AG10803 (cell line): ENCODE measurements around the gene TBL3.

ENCODE experiments used
- DNase-seq: peaks from one replicate; pipeline ENCODE4 v3.0.0; 2010; ENCODE audit warnings: low read depth
- H3K4me3 ChIP-seq: 2 replicates; pipeline ENCODE4 v1.5.1; 2011; ENCODE audit warnings: mild to moderate bottlenecking, low read length, control low read depth
- TF ChIP-seq, protein P1 (sequence below): conservative IDR thresholded peaks from 2 replicates; pipeline ENCODE4 v1.5.1; 2011; ENCODE audit warnings: mild to moderate bottlenecking, low read length, control low read depth, inconsistent platforms

Gene TBL3

DNA sequence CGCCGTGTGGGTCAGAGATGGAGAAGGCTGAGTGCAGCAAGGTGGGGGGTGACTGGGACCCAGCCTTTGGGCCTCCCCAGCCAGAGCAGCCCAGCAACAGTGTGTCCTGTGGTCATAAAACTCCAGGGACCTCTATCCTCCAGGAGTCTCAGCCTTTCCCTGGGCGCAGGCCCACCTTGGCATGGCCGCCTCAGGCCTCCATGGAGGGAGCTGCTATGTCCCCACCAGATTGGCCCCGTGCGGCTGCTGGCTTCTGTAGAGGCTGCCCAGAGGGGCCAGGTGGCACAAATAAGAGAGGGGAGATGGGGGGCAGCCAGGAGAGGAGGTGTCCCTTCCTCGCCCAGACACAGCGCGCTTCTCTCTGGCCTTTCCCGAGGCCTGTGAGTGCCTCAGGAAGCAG, 15.3 kb downstream of the TBL3 start:
- no peak overlapping the region for H3K4me3 ChIP-seq
- no peak for DNase-seq
- TF ChIP-seq, protein P1, sequence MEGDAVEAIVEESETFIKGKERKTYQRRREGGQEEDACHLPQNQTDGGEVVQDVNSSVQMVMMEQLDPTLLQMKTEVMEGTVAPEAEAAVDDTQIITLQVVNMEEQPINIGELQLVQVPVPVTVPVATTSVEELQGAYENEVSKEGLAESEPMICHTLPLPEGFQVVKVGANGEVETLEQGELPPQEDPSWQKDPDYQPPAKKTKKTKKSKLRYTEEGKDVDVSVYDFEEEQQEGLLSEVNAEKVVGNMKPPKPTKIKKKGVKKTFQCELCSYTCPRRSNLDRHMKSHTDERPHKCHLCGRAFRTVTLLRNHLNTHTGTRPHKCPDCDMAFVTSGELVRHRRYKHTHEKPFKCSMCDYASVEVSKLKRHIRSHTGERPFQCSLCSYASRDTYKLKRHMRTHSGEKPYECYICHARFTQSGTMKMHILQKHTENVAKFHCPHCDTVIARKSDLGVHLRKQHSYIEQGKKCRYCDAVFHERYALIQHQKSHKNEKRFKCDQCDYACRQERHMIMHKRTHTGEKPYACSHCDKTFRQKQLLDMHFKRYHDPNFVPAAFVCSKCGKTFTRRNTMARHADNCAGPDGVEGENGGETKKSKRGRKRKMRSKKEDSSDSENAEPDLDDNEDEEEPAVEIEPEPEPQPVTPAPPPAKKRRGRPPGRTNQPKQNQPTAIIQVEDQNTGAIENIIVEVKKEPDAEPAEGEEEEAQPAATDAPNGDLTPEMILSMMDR = no peak

GRCh38 chr16:1989209-1990100, 17.6 kb downstream of the TBL3 start, which contains the start of gene SYNGR3:
Gene SYNGR3 (plus strand): TSS chr16:1989970. CDS start chr16:1990103, 133 bp downstream.
- DNase-seq = no peak
- no peak within 1 kb of the TSS; the same call in 1 of the 2 replicates for H3K4me3 ChIP-seq
- TF ChIP-seq, protein P1 = no peak

DNA sequence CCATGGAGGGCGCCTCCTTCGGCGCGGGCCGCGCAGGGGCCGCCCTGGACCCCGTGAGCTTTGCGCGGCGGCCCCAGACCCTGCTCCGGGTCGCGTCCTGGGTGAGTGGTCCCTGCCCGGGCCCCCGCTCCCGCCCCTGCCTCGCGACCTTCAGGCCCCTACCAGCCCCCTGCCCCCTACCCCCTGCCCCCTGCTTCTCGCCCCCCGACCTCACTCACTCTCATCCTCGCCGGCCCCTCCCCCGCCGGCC, 18.2 kb downstream of the TBL3 start:
- DNase-seq = no peak
- H3K4me3 ChIP-seq = no peak overlapping the region
- TF ChIP-seq, protein P1 = no peak

DNA sequence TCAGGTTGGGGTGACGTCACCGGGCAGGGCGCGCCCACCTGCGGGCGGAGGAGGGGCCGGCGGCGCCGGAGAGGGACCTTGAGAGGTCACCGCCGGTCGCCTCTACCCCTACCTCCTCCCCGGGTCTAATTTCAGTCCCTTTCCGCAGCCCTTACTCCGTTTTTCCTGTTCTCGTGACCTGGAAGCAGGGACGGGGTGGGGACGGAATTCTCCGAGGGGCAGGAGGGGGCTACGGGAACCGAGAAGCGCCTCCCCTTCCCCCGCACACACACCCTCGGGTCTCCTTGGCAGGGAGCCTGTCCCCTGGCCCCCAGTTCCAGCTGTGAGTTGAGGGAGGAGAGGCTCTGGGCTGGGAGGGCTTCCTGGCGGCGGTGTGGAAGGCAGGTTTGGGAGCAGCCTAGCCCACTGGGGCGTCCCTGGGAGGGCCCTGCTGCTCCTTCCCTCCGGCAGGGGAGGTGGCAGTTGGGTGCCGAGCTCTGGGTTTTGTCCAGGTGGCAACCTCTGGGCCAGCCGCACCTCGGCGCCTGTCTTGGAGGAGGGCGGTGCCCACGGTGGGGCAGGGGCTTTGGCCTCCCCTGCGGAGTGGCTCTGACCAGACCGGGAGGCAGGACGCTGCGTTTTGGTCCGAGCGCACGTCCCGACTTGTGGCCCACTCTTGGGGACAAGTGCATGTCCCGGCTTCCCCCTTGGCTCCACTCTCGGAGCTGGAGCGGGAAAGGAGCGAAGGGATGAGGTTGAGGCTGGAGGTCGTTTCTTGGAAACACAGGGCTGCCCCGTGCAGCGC, 18.7 kb downstream of the TBL3 start:
- no peak overlapping the region; the same call in 1 of the 2 replicates for H3K4me3 ChIP-seq
- DNase-seq = no peak
- TF ChIP-seq, protein P1 = no peak

DNA sequence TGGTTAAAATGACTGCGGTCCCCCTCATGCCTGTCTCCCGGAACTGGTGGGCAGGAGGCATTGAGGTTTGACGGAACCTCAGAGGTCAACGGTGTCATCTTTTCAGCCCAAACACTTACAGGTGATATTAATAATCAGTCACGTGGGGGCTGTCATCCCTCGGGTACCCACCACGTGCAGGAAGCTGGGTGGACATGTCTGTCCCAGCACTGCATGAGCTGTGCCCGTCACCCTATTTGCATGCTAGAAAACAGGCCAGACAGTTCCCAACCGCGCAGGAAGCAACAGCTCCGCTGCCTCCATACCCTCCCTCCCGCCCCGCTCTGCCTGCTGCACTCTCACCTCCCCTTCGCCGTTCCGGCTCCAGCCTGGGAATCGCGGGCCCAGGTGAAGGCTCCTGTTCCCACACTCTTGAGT, 19.3 kb downstream of the TBL3 start:
- no peak overlapping the region for H3K4me3 ChIP-seq
- TF ChIP-seq, protein P1 = no peak
- no peak for DNase-seq

DNA sequence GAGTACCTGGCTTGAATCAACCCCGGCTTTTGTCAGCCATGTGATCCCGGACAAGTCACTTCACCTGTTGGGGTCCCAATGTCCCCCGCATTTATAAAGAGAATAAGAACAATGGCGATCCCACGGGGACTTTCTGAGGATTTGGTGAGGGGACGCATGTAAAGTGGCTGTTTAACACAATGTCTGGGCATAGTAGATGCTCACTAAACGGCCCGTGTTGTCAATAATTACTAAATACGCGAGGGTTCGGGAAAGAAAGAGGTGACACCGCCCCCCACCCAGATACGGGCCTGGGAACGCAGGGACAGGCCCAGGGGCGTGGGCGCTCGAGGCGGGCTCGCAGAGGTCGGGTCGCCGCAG, 19.7 kb downstream of the TBL3 start:
- TF ChIP-seq, protein P1 = no peak
- peak overlapping the region; percentile 44 for H3K4me3 ChIP-seq
- no peak for DNase-seq
